Neural progenitor cell (in vitro differentiated cells): ENCODE data around the gene FNTB. TPM values are rescaled to one million over a fixed set of nuclear protein-coding genes. Genes with fewer than 3 reads are reported as not detected.

Experiments used
- DNase-seq: peaks from one replicate; pipeline ENCODE4 v3.0.0-alpha.2; 2016; ENCODE audit warnings: low spot score
- H2AFZ ChIP-seq: fragments of 200-600 bp; sonication (generic); replicated peaks from 2 replicates; pipeline ENCODE4 v1.6.1; 2016; ENCODE audit warnings: antibody characterized with exemption
- H3F3A ChIP-seq: fragments of 200-600 bp; sonication (generic); 2 replicates; pipeline ENCODE4 v1.6.1; 2016; ENCODE audit warnings: antibody characterized with exemption, low read depth
- H3K27ac ChIP-seq: fragments of 200-600 bp; sonication (generic); 2 replicates; pipeline ENCODE4 v1.5.1; 2016; ENCODE audit warnings: mild to moderate bottlenecking
- H3K27me3 ChIP-seq: fragments of 200-600 bp; sonication (generic); 2 replicates; pipeline ENCODE4 v1.6.1; 2016; ENCODE audit warnings: mild to moderate bottlenecking, moderate library complexity
- H3K36me3 ChIP-seq: fragments of 200-600 bp; sonication (generic); 2 replicates; pipeline ENCODE4 v1.5.1; 2016
- H3K4me1 ChIP-seq: fragments of 200-600 bp; sonication (generic); 2 replicates; pipeline ENCODE4 v1.6.1; 2016; ENCODE audit warnings: mixed run types
- H3K4me2 ChIP-seq: fragments of 200-600 bp; sonication (generic); 2 replicates; pipeline ENCODE4 v1.6.1; 2016
- H3K4me3 ChIP-seq: fragments of 200-600 bp; sonication (generic); 2 replicates; pipeline ENCODE4 v1.5.1; 2016
- H3K79me2 ChIP-seq: fragments of 200-600 bp; sonication (generic); 2 replicates; pipeline ENCODE4 v1.6.1; 2016; ENCODE audit warnings: low read depth
- H3K9ac ChIP-seq: fragments of 200-600 bp; sonication (generic); 2 replicates; pipeline ENCODE4 v1.6.1; 2016
- H3K9me3 ChIP-seq: fragments of 200-600 bp; sonication (generic); 2 replicates; pipeline ENCODE4 v1.5.1; 2016; ENCODE audit warnings: low read depth
- H4K20me1 ChIP-seq: fragments of 200-600 bp; sonication (generic); 2 replicates; pipeline ENCODE4 v1.6.1; 2016; ENCODE audit warnings: low read depth
- H3K27ac Mint-ChIP-seq: 3 replicates; pipeline ENCODE4 v1.8.0; 2021; ENCODE audit warnings: mixed read lengths
- H3K27me3 Mint-ChIP-seq: 2 replicates; pipeline ENCODE4 v1.8.0; 2022; ENCODE audit warnings: low read depth, mild to moderate bottlenecking, inconsistent platforms, moderate library complexity, mixed read lengths; ENCODE audit not compliant: insufficient read depth
- H3K36me3 Mint-ChIP-seq: 3 replicates; pipeline ENCODE4 v1.8.0; 2021; ENCODE audit warnings: mixed read lengths
- H3K4me1 Mint-ChIP-seq: 3 replicates; pipeline ENCODE4 v1.8.0; 2021; ENCODE audit warnings: mixed read lengths
- H3K4me3 Mint-ChIP-seq: 3 replicates; pipeline ENCODE4 v1.8.0; 2021; ENCODE audit warnings: mild to moderate bottlenecking, moderate library complexity, mixed read lengths
- H3K9me3 Mint-ChIP-seq: 3 replicates; pipeline ENCODE4 v1.8.0; 2020; ENCODE audit warnings: mixed read lengths
- CTCF ChIP-seq: fragments of 200-600 bp; sonication (generic); IDR thresholded peaks from 2 replicates; pipeline ENCODE4 v1.5.1; 2017; ENCODE audit warnings: antibody characterized with exemption, mild to moderate bottlenecking
- EZH2 ChIP-seq: fragments of 200-600 bp; sonication (generic); IDR thresholded peaks from 2 replicates; pipeline ENCODE4 v1.6.1; 2017; ENCODE audit warnings: antibody characterized with exemption, mild to moderate bottlenecking, moderate library complexity
- EZH2phosphoT487 ChIP-seq: fragments of 200-600 bp; sonication (generic); IDR thresholded peaks from 2 replicates; pipeline ENCODE4 v1.6.1; 2017; ENCODE audit warnings: antibody characterized with exemption
- total RNA-seq: library from RNA; depleted of rRNA; stranded (reverse); fragments of >200 nt; gene quantifications from 2 replicates; pipeline ENCODE4 v1.2.3, GENCODE V29; 2015; ENCODE audit warnings: low replicate concordance

The FNTB gene
- total RNA-seq, 1 donor from 2014 or later = 8.0 TPM

- H3K36me3 ChIP-seq = no peaks in the 10 kb centered on the region
- H3K27ac ChIP-seq = no peak overlapping the region
- no peaks in the 10 kb centered on the region for H3K27me3 ChIP-seq
- Mint-ChIP-seq H3K27me3 (no peaks in the 10 kb centered on the region), H3K9me3 (no peaks in the 10 kb centered on the region), H3K36me3 (peaks cover 11% of the 10 kb centered on the region), H3K27ac (no peak overlapping the region), H3K4me1 (peaks cover 3% of the 10 kb centered on the region), H3K4me3 (no peak overlapping the region)
- H4K20me1 ChIP-seq = no peaks in the 10 kb centered on the region
- no peak overlapping the region for H3K9ac ChIP-seq
- no peak overlapping the region for H2AFZ ChIP-seq
- H3K4me1 ChIP-seq = no peaks in the 10 kb centered on the region
- DNase-seq = no peak
- no peak overlapping the region for H3K4me2 ChIP-seq
- no peaks in the 10 kb centered on the region for H3K9me3 ChIP-seq
- H3K79me2 ChIP-seq = no peaks in the 10 kb centered on the region
- no peaks in the 10 kb centered on the region for H3F3A ChIP-seq
- H3K4me3 ChIP-seq = no peak overlapping the region
- TF ChIP-seq CTCF (no peak), EZH2phosphoT487 (no peak), EZH2 (no peak)
These were observed 38.3 kb downstream of the FNTB start for GRCh38 chr14:65024957-65025356.

GRCh38 chr14:65025818-65026217 is 39.1 kb downstream of the FNTB start:
- H3K4me2 ChIP-seq = no peak overlapping the region
- H3K27ac ChIP-seq = no peak overlapping the region
- no peak overlapping the region for H3K9ac ChIP-seq
- no peaks in the 10 kb centered on the region for H3F3A ChIP-seq
- no peaks in the 10 kb centered on the region for H3K27me3 ChIP-seq
- TF ChIP-seq EZH2 = no peak
- TF ChIP-seq CTCF = no peak
- no peak for TF ChIP-seq EZH2phosphoT487
- no peaks in the 10 kb centered on the region for H3K79me2 ChIP-seq
- Mint-ChIP-seq H3K9me3 (no peaks in the 10 kb centered on the region), H3K27ac (no peak overlapping the region), H3K4me3 (no peak overlapping the region), H3K36me3 (peaks cover 14% of the 10 kb centered on the region), H3K4me1 (no peaks in the 10 kb centered on the region), H3K27me3 (no peaks in the 10 kb centered on the region)
- H3K4me3 ChIP-seq = no peak overlapping the region
- H4K20me1 ChIP-seq = no peaks in the 10 kb centered on the region
- H3K9me3 ChIP-seq = no peaks in the 10 kb centered on the region
- H2AFZ ChIP-seq = no peak overlapping the region
- no peaks in the 10 kb centered on the region for H3K4me1 ChIP-seq
- no peak for DNase-seq
- no peaks in the 10 kb centered on the region for H3K36me3 ChIP-seq

- no peaks in the 10 kb centered on the region for H3K36me3 ChIP-seq
- Mint-ChIP-seq H3K4me3 (no peak overlapping the region), H3K4me1 (no peaks in the 10 kb centered on the region), H3K27ac (no peak overlapping the region), H3K27me3 (no peaks in the 10 kb centered on the region), H3K9me3 (no peaks in the 10 kb centered on the region), H3K36me3 (peaks cover 16% of the 10 kb centered on the region)
- H4K20me1 ChIP-seq = no peaks in the 10 kb centered on the region
- no peaks in the 10 kb centered on the region for H3K27me3 ChIP-seq
- H3K79me2 ChIP-seq = no peaks in the 10 kb centered on the region
- no peak overlapping the region for H3K9ac ChIP-seq
- H3K4me1 ChIP-seq = no peaks in the 10 kb centered on the region
- H3K4me3 ChIP-seq = no peak overlapping the region
- H3F3A ChIP-seq = no peaks in the 10 kb centered on the region
- TF ChIP-seq EZH2 = no peak
- TF ChIP-seq CTCF = no peak
- no peak for TF ChIP-seq EZH2phosphoT487
- H3K9me3 ChIP-seq = no peaks in the 10 kb centered on the region
- no peak overlapping the region for H3K27ac ChIP-seq
- H2AFZ ChIP-seq = no peak overlapping the region
- no peak for DNase-seq
- H3K4me2 ChIP-seq = no peak overlapping the region
These were observed 39.8 kb downstream of the FNTB start for GRCh38 chr14:65026526-65026925.
